Central memory CD8-positive, alpha-beta T cell (primary cell): ENCODE measurements around the gene KCNN4.

Experiments used
- ATAC-seq: fragments of 150-1000 bp; cut with Tn5 transposase; replicated peaks from 2 replicates; pipeline ENCODE4 v1.10.0; 2022; ENCODE audit warnings: mild to moderate bottlenecking, moderate FRiP score, moderate number of reproducible peaks; ENCODE audit not compliant: poor library complexity, severe bottlenecking; ENCODE audit errors: extremely low read depth
- DNase-seq, 2 donors: peaks; one replicate each; pipeline ENCODE4 v3.0.0; 2021; ENCODE audit warnings: low spot score in 2 of 2
- H3K27ac Mint-ChIP-seq: one replicate; pipeline ENCODE4 v1.8.0; 2022; ENCODE audit warnings: low read depth, mild to moderate bottlenecking, moderate library complexity, mixed read lengths
- H3K27me3 Mint-ChIP-seq: one replicate; pipeline ENCODE4 v1.8.0; 2022; ENCODE audit warnings: mixed read lengths
- H3K36me3 Mint-ChIP-seq: one replicate; pipeline ENCODE4 v1.8.0; 2022; ENCODE audit warnings: mild to moderate bottlenecking, moderate library complexity, mixed read lengths; ENCODE audit not compliant: insufficient read depth
- H3K4me1 Mint-ChIP-seq: one replicate; pipeline ENCODE4 v1.8.0; 2022; ENCODE audit warnings: mixed read lengths
- H3K4me3 Mint-ChIP-seq: one replicate; pipeline ENCODE4 v1.8.0; 2022; ENCODE audit warnings: mild to moderate bottlenecking, moderate library complexity, mixed read lengths
- H3K9me3 Mint-ChIP-seq: one replicate; pipeline ENCODE4 v1.8.0; 2022; ENCODE audit warnings: mixed read lengths

KCNN4 gene

DNA sequence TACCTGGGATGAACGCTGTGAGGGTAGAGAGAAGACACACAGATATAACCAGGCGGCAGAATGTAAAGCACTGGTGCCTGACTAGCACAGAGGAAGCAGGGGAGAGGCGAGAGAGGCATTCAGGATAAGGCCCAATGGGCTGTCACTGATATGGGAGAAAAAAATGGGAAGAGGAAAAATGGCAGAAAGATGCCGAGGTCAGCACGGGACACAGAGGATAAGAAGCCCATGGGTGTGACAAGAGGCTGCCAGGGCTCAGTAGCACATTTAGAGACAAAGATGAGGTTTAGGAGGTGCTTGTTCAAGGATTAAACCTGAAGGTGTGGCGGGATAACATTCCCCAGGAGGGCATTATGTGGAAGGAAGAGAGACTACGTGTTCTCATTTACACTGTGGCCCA lies 31.6 kb downstream of the KCNN4 start:
- Mint-ChIP-seq H3K4me1 (peaks cover 52% of the 10 kb centered on the region), H3K36me3 (peaks cover 46% of the 10 kb centered on the region), H3K4me3 (no peak overlapping the region), H3K9me3 (no peaks in the 10 kb centered on the region), H3K27me3 (no peaks in the 10 kb centered on the region), H3K27ac (peak overlapping the region; percentile 13)
- no peak for DNase-seq
- ATAC-seq: no peak

DNA sequence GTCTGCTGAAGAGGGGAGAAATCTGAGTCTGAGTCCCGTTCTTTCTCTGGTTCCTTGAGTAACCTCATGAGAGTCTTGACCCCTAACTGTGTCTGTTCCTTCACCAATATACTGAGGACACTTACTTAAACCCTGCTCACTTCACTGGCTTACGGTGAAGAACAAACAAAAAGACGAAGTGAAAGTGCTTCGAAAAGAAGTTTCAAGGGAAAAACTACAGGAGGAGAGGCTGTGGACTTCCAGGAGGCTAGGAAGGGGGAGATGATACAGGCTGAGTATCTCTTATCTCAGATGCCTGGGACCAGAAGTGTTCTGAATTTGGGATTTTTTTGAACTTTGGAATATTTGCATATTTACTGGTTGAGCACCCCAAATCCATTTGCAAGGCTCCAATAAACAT lies 32.1 kb downstream of the KCNN4 start:
- DNase-seq (no peak), ATAC-seq (no peak)
- Mint-ChIP-seq H3K4me1 (peaks cover 47% of the 10 kb centered on the region), H3K27ac (peak overlapping the region; percentile 13), H3K9me3 (no peaks in the 10 kb centered on the region), H3K4me3 (no peak overlapping the region), H3K27me3 (no peaks in the 10 kb centered on the region), H3K36me3 (peaks cover 45% of the 10 kb centered on the region)

DNA sequence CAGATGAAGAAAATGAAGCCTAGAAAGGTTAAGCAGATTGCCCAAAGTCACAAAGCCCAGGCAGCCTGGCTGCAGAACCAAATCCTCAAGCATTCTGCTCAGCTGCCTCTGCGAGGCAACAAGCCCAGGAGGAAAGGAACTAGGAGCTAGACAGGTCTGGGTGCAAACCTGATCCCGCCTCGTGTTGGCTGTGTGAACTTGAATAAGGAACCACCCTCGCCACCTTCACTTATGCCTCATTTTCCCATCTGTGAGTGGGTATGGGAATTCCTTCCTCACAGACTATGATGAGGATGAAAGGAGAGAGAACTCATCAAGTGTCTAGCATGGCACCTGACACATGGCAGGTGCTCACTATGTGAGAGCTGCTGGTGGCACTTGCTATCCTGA lies 32.6 kb downstream of the KCNN4 start:
- ATAC-seq (no peak), DNase-seq (no peak)
- peak overlapping the region; percentile 57 for H3K27ac Mint-ChIP-seq
- peak overlapping the region; percentile 45 for H3K4me3 Mint-ChIP-seq
- no peaks in the 10 kb centered on the region for H3K9me3 Mint-ChIP-seq
- peaks cover 47% of the 10 kb centered on the region for H3K4me1 Mint-ChIP-seq
- peaks cover 47% of the 10 kb centered on the region for H3K36me3 Mint-ChIP-seq
- no peaks in the 10 kb centered on the region for H3K27me3 Mint-ChIP-seq

DNA sequence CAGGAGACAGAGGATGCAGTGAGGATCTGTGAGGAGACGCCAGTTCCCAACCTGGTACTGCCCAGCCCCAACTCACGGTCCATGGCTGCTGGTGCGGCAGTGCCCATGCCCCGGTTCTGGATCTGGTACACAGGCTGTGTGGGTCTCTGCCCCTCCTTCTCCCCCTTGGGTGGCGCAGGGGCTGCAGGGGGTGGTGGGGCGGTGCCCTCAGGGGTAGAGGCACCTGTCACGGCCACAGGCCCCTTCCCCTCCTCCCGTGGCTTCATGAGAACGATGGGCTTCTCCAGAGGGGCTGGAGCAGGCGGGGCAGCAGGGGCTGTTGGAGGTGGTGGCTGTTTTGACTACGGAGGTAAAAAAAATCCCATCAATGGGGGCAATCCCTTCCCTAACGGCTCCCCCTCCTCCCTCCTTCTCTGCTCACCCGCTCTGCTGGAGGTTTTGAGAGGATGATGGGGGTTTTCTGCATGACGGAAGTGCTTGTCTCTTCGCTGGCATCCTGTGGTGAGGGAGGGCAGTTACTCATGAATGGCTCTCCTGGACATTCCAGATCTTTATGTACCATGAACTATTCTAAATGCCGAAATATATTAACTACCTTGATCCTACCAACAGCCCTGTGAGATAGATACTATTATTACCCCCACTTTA lies 33.1 kb downstream of the KCNN4 start:
- no peaks in the 10 kb centered on the region for H3K9me3 Mint-ChIP-seq
- H3K4me3 Mint-ChIP-seq: peak overlapping the region; percentile 45
- peak overlapping the region; percentile 57 for H3K27ac Mint-ChIP-seq
- ATAC-seq (no peak), DNase-seq (no peak)
- H3K36me3 Mint-ChIP-seq: peaks cover 47% of the 10 kb centered on the region
- H3K4me1 Mint-ChIP-seq: peaks cover 41% of the 10 kb centered on the region
- no peaks in the 10 kb centered on the region for H3K27me3 Mint-ChIP-seq

DNA sequence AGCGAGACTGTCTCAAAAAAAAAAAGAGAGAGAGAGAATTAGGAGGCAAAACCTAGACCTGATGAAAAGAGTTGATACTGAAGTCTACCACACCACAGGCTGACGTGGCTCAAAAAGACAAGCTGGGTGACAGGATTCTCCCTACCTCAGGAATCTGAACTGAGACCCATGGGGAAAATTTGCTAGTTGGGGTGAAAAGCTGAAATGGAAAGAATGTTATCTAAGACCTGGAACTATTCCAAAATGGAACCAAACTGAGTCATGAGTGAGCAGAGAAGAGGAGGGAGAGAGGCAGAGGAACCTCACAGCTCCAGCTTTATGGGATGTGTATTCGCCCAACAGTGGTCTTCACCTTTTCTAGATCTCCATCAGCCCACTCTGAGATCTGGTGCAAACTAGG lies 37.7 kb downstream of the KCNN4 start:
- no peak for ATAC-seq
- H3K27ac Mint-ChIP-seq: no peak overlapping the region
- DNase-seq: no peak
- no peaks in the 10 kb centered on the region for H3K9me3 Mint-ChIP-seq
- peaks cover 41% of the 10 kb centered on the region for H3K36me3 Mint-ChIP-seq
- peaks cover 31% of the 10 kb centered on the region for H3K4me1 Mint-ChIP-seq
- H3K4me3 Mint-ChIP-seq: no peak overlapping the region
- H3K27me3 Mint-ChIP-seq: no peaks in the 10 kb centered on the region

DNA sequence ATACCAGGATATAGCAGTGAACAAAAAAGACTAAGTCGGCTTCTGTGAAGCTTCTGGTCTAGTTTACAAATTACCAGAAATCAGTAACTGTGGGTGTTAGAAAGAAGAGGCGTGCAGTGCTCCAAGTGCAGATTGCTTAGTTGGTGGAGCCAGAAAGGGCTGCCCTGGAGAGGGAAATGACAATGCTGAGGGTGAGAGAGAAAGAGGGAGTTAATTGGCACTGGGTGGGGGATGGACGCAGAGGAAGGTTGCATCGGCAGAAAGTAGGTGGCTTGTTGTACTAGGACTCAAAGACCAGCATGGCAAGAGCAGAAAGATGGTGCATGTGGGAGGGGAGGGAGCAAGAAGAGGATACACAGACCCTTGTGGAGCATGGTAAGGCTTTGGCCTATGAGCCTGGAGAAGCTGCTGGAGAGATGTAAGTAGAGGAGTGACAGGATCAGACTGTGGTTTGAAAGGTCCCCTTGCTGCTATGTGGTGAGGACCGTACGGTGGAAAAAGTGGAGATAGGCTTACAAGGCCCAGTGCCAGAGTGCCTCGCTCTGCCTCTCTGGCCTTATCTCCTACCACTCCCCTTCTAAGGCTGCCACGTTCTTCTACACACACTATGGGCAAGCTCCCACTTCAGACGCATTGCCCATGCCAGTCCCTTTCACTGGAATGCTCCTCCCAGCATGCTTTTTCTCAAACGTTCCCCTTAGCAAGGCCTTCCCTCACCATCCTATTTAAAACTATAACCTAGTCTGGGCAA lies 39.5 kb downstream of the KCNN4 start:
- Mint-ChIP-seq H3K9me3 (no peaks in the 10 kb centered on the region), H3K36me3 (peaks cover 40% of the 10 kb centered on the region), H3K27me3 (no peaks in the 10 kb centered on the region), H3K4me1 (peaks cover 40% of the 10 kb centered on the region), H3K27ac (no peak overlapping the region), H3K4me3 (no peak overlapping the region)
- no peak for ATAC-seq
- no peak for DNase-seq

DNA sequence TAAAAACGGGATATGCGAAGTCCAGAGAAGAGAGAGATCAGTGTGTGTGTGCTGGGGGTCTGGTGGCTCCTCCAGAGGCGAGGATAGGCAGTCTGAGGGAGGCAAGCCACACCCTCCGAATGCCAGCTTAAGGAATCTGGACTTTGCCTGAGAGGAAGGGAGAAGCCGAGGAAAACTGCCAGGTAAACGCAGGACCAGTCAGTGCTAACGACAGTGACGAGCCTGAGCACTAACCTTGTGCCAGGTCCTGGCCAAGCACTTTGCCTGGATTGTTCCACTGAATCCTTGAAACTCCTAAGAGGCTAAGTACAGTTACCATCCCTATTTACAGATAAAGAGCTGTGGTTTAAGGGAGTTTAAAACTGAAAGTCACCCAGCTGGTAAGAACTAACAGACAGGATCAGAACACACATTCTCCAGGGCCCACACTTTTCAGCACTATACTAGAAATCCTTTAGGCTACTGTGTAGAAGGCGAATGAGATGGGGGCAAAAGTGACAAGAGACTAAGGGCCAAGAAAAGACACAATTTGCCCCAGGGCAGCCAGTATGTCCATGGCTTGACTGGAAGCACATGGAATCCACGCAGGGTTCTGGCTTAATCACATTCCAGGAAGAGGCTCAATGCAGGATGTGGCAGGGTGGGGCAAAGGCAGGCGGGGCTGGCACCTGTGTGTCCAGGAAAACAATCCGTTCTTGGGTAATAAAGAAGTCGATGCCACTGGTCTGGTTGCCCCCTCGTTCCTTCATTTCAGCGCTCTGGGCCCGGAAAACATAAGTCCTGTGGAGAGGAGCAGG lies 41.1 kb downstream of the KCNN4 start:
- H3K4me3 Mint-ChIP-seq: peak overlapping the region; percentile 34
- no peak for DNase-seq

DNA sequence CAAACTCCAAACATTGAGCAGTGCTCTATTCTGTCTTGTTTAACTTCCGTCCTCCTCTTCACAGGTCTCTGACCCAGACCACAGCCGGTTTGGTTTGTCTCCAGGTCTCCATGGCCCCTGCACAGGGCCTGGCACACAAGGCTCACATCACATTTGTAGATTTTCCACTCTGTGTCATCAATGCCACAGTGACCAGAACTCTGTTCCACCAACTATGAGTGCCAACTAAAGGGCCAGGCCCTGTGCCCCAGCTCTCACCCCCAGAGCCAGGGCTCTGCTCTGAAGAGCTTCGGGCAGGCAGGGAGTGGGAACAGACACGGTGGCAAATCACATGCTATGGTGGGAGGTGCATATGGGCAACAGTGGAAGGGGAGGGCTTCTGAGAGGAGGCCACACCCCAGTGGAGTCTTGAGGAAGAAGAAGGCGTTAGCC lies 42.0 kb downstream of the KCNN4 start:
- Mint-ChIP-seq H3K36me3 (peaks cover 29% of the 10 kb centered on the region), H3K9me3 (no peaks in the 10 kb centered on the region), H3K4me3 (peak overlapping the region; percentile 34), H3K27ac (peak overlapping the region; percentile 86), H3K4me1 (peaks cover 38% of the 10 kb centered on the region), H3K27me3 (no peaks in the 10 kb centered on the region)
- ATAC-seq: peak; percentile 81
- DNase-seq: peak in 1 of 2 donors; percentile 11

More for the DNA sequence above, 41.1 kb downstream of the KCNN4 start:
- Mint-ChIP-seq H3K36me3 (peaks cover 33% of the 10 kb centered on the region), H3K27ac (peak overlapping the region; percentile 86), H3K9me3 (no peaks in the 10 kb centered on the region), H3K4me1 (peaks cover 38% of the 10 kb centered on the region), H3K27me3 (no peaks in the 10 kb centered on the region)
- no peak for ATAC-seq

DNA sequence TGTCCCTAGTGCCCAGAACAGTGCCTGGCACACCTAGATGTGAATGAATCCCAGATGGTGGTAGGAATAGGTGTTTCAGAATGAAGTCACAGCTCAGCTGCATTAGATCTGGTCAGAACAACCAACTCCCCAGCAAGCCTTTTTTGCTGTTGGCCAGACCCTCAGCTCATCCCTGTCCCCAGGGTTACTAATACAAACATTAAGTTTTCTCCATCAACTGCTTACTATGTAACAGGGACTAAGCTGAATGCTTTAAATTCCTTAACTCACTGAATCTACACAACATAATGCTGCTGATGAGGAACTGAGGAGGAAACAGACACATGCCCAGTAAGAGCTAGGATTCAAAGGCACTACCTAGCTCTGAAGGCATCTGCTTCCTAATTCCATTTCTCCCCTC lies 44.8 kb downstream of the KCNN4 start:
- no peak overlapping the region for H3K4me3 Mint-ChIP-seq
- peaks cover 29% of the 10 kb centered on the region for H3K36me3 Mint-ChIP-seq
- peaks cover 34% of the 10 kb centered on the region for H3K4me1 Mint-ChIP-seq
- H3K9me3 Mint-ChIP-seq: no peaks in the 10 kb centered on the region
- ATAC-seq (no peak), DNase-seq (no peak)
- no peaks in the 10 kb centered on the region for H3K27me3 Mint-ChIP-seq
- H3K27ac Mint-ChIP-seq: peak overlapping the region; percentile 92

DNA sequence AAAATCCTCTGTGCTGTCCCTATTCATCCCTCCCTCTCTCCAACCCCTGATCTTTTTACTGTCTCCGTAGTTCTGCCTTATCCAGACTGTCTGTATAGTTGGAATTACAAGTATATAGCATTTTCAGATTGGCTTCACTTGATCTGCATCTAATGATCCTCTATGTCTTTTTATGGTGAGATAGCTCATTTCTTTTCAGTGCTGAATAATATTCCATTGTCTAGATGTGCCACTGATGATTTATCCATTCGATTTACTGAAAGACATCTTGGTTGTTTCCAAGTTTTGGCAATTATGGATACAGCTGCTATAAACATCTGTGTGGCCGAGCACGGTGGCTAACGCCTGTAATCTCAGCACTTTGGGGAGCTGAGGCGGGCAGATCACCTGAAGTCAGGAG lies 45.8 kb downstream of the KCNN4 start:
- peaks cover 33% of the 10 kb centered on the region for H3K36me3 Mint-ChIP-seq
- H3K27ac Mint-ChIP-seq: no peak overlapping the region
- H3K4me1 Mint-ChIP-seq: peaks cover 32% of the 10 kb centered on the region
- no peaks in the 10 kb centered on the region for H3K27me3 Mint-ChIP-seq
- H3K4me3 Mint-ChIP-seq: no peak overlapping the region
- DNase-seq: no peak
- H3K9me3 Mint-ChIP-seq: no peaks in the 10 kb centered on the region
- ATAC-seq: no peak

DNA sequence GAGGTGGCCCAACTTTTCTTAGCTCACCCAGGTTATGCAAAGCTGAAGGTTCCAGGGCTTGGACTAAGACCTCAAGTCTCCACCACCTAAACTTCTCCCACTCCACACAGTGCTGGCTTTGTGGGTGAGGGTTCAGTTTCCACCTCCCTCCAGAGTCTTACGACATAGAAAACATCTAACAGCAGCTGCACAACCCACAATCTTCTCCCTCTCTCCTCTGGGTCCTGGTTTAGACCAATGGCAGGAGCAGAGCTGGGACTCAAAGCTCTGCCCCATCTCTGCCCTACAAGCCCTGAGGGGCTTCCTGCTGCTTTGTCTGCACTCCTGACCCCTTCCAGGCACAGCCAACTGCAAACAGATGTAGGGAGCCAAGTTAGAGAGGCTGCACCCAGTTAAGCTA lies 48.9 kb downstream of the KCNN4 start:
- Mint-ChIP-seq H3K4me3 (no peak overlapping the region), H3K4me1 (peaks cover 10% of the 10 kb centered on the region), H3K36me3 (peaks cover 21% of the 10 kb centered on the region), H3K27ac (peak overlapping the region; percentile 64), H3K27me3 (no peaks in the 10 kb centered on the region), H3K9me3 (no peaks in the 10 kb centered on the region)
- DNase-seq (no peak), ATAC-seq (no peak)

DNA sequence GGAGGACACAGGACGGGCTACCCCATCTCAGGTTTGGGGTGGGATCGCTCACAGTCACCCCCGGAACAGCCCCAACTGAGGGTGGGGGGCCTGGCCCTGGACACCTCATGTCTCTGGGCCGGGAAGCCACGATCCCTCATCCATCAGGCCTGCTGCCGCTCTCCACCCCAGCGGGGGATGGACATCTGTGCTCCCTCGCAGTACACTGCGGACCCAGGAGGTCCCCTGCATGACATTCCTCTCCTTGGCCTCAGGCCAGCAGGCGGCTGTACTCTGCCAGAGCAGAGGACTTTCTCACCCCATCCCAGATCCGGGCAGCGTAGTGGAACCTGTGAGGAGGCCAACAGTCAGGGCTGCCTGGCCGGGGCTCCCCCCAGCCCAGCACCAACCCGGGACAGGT lies 49.4 kb downstream of the KCNN4 start:
- DNase-seq (no peak), ATAC-seq (no peak)
- H3K4me1 Mint-ChIP-seq: peaks cover 5% of the 10 kb centered on the region
- no peaks in the 10 kb centered on the region for H3K27me3 Mint-ChIP-seq
- no peak overlapping the region for H3K27ac Mint-ChIP-seq
- no peak overlapping the region for H3K4me3 Mint-ChIP-seq
- no peaks in the 10 kb centered on the region for H3K9me3 Mint-ChIP-seq
- peaks cover 18% of the 10 kb centered on the region for H3K36me3 Mint-ChIP-seq
